GM19397 (cell line): ENCODE results near the gene SLC38A1.
"Not testable (repeated sequence)": the region's sequence is repeated elsewhere in the genome, so short reads cannot be mapped to it uniquely, and the experiment has no call there.

Experiments
- ATAC-seq: cut with Tn5 transposase; IDR thresholded peaks from one replicate; pipeline ENCODE4 v1.9.1; 2021; ENCODE audit warnings: mild to moderate bottlenecking, moderate library complexity; ENCODE audit not compliant: unreplicated experiment

Gene SLC38A1

GRCh38 chr12:46209914-46210872 is 58.6 kb downstream of the SLC38A1 start:
- peak; percentile 62 for ATAC-seq

- no peak for ATAC-seq
Observed at GRCh38 chr12:46209170-46209569, 59.7 kb downstream of the SLC38A1 start.

- no peak for ATAC-seq
Observed at GRCh38 chr12:46208370-46208769, 60.5 kb downstream of the SLC38A1 start.

GRCh38 chr12:46207644-46208043 is 61.2 kb downstream of the SLC38A1 start:
- no peak for ATAC-seq

GRCh38 chr12:46206471-46206870 is 62.4 kb downstream of the SLC38A1 start:
- no peak for ATAC-seq

- no peak for ATAC-seq
Observed at GRCh38 chr12:46205294-46205693, 63.5 kb downstream of the SLC38A1 start.

- no peak for ATAC-seq
Observed at GRCh38 chr12:46201284-46201789, 67.5 kb downstream of the SLC38A1 start.

- ATAC-seq: no peak
Observed at GRCh38 chr12:46200551-46200950, 68.3 kb downstream of the SLC38A1 start.

GRCh38 chr12:46198913-46199312 is 69.9 kb downstream of the SLC38A1 start:
- ATAC-seq: no peak

- no peak for ATAC-seq
Observed at GRCh38 chr12:46197883-46198282, 71.0 kb downstream of the SLC38A1 start.

- not testable (repeated sequence) for ATAC-seq
Observed at GRCh38 chr12:46190533-46190932, 78.3 kb downstream of the SLC38A1 start.

- no peak for ATAC-seq
Observed at GRCh38 chr12:46188170-46188569, 80.7 kb downstream of the SLC38A1 start.

GRCh38 chr12:46187023-46187422 is 81.8 kb downstream of the SLC38A1 start:
- no peak for ATAC-seq

GRCh38 chr12:46186088-46186487 is 82.8 kb downstream of the SLC38A1 start:
- no peak for ATAC-seq

- no peak for ATAC-seq
Observed at GRCh38 chr12:46185686-46186085, 83.2 kb downstream of the SLC38A1 start.

GRCh38 chr12:46184798-46185595 is 83.8 kb downstream of the SLC38A1 start:
- no peak for ATAC-seq

GRCh38 chr12:46183112-46183511 is 85.7 kb downstream of the SLC38A1 start:
- no peak for ATAC-seq

GRCh38 chr12:46181465-46181864 is 87.4 kb downstream of the SLC38A1 start:
- no peak for ATAC-seq

- peak; percentile 68 for ATAC-seq
Observed at GRCh38 chr12:46179693-46180452, 89.0 kb downstream of the SLC38A1 start.

GRCh38 chr12:46177837-46178608 is 90.8 kb downstream of the SLC38A1 start:
- ATAC-seq: no peak
